H1 (cell line): ENCODE data around the gene NOS2.

ENCODE experiments used
- CTCF ChIP-seq, 3 experiments: IDR thresholded peaks; 1 replicate in 2 of 3; 2 replicates in 1 of 3; pipeline versions ENCODE4 v1.5.1 to v1.6.1; 2011; ENCODE audit warnings: low read length in 3 of 3, mild to moderate bottlenecking in 3 of 3, inconsistent platforms in 2 of 3, low read depth in 1 of 3, moderate library complexity in 1 of 3; ENCODE audit not compliant: insufficient read depth in 1 of 3; ENCODE audit errors: control extremely low read depth in 1 of 3
- GABPA ChIP-seq: IDR thresholded peaks from 2 replicates; pipeline ENCODE4 v1.6.1; 2011; ENCODE audit warnings: mild to moderate bottlenecking, low read length, moderate library complexity, borderline replicate concordance; ENCODE audit not compliant: insufficient read depth
- JUND ChIP-seq: IDR thresholded peaks from 2 replicates; pipeline ENCODE4 v1.6.1; 2011; ENCODE audit warnings: mild to moderate bottlenecking, improper control_type of control experiment, low read length
- NRF1 ChIP-seq: IDR thresholded peaks from 2 replicates; pipeline ENCODE4 v1.6.1; 2011; ENCODE audit warnings: mild to moderate bottlenecking, low read depth, low read length, improper control_type of control experiment

GRCh38 chr17:27751622-27752490 lies 48.5 kb downstream of the NOS2 start:
- no peak for TF ChIP-seq CTCF (IDR thresholded peaks at IDR 0.05; ENCODE audit: control extremely low read depth in 1 of 3, insufficient read depth in 1 of 3, low read depth in 1 of 3, low read length in 3 of 3)
- TF ChIP-seq NRF1: no peak
- TF ChIP-seq JUND: no peak
- TF ChIP-seq GABPA: no peak
